Transverse colon (tissue), 3 donors: Measurements from ENCODE around the gene DMD.

Source experiments
- EP300 ChIP-seq: sonication (generic); formaldehyde crosslinking; IDR thresholded peaks from one replicate; pipeline ENCODE4 v1.6.1; 2017; ENCODE audit warnings: antibody characterized with exemption, low read depth
- POLR2A ChIP-seq: fragments of 450-650 bp; IDR thresholded peaks from one replicate; pipeline ENCODE4 v1.6.1; 2016; ENCODE audit warnings: antibody characterized with exemption, mild to moderate bottlenecking, moderate library complexity
- TF ChIP-seq, protein P1 (sequence below), 5 experiments: fragments of 200-600 bp in 3 of 5; fragments of 450-650 bp in 2 of 5; sonication (generic) in 3 of 5; IDR thresholded peaks; 1 replicate in 2 of 5; 2 replicates in 3 of 5; pipeline ENCODE4 v1.5.1; 2016 to 2017; ENCODE audit warnings: antibody characterized with exemption in 5 of 5, inconsistent platforms in 3 of 5, mild to moderate bottlenecking in 2 of 5, moderate library complexity in 1 of 5

DNA sequence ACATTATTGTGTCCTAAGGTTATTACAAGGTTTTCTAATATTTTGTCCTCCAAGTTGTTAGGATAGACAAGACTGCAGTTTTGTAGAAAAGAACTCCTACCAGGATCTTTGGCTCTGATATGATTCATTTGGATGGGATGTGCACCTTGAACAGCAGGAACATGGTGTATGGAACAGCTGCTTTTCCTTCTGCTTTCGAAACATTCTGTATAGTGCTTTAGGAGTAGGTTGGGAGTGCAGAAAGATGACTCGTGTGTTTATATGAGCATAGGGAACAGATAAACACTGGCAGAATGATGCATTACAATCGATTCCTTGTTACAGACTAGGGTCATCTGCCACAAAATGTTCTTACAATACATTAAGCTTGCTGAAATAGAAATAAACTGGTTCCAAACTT lies 790.1 kb downstream of the DMD start:
- TF ChIP-seq, protein P1, sequence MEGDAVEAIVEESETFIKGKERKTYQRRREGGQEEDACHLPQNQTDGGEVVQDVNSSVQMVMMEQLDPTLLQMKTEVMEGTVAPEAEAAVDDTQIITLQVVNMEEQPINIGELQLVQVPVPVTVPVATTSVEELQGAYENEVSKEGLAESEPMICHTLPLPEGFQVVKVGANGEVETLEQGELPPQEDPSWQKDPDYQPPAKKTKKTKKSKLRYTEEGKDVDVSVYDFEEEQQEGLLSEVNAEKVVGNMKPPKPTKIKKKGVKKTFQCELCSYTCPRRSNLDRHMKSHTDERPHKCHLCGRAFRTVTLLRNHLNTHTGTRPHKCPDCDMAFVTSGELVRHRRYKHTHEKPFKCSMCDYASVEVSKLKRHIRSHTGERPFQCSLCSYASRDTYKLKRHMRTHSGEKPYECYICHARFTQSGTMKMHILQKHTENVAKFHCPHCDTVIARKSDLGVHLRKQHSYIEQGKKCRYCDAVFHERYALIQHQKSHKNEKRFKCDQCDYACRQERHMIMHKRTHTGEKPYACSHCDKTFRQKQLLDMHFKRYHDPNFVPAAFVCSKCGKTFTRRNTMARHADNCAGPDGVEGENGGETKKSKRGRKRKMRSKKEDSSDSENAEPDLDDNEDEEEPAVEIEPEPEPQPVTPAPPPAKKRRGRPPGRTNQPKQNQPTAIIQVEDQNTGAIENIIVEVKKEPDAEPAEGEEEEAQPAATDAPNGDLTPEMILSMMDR (IDR thresholded peaks at IDR 0.05), result no peak
- TF ChIP-seq EP300 (no peak), POLR2A (no peak)
